GM12878 (cell line): ENCODE measurements around the gene UBE3D. TPM values are rescaled to one million over a fixed set of nuclear protein-coding genes. Genes with fewer than 3 reads are reported as not detected.

ENCODE experiments used
- ATAC-seq: fragments of 200-7000 bp; cut with Tn5 transposase; 3 replicates; pipeline ENCODE4 v1.9.1; 2020; ENCODE audit warnings: mild to moderate bottlenecking, moderate library complexity
- BruUV-seq: library from RNA; stranded (reverse); fragments of 400-500 nt; replicated peaks from 2 replicates; lab custom pipeline; 2021; lab: Mats Ljungman, UMichigan
- CTCF ChIA-PET: fragments of 300-600 bp; sonication (Branson Sonifier 250); formaldehyde crosslinking; extraction: SDS; loops from one replicate; lab custom pipeline; 2021; ENCODE audit warnings: inconsistent platforms; lab: Yijun Ruan, JAX
- POLR2A ChIA-PET: fragments of 350-600 bp; formaldehyde crosslinking; extraction: SDS; loops from one replicate; lab custom pipeline; 2021; ENCODE audit warnings: inconsistent platforms; lab: Charles Lee
- RAD21 ChIA-PET: fragments of 300-600 bp; sonication (Branson Sonifier 250); formaldehyde crosslinking; loops from one replicate; lab custom pipeline; 2023; ENCODE audit warnings: antibody characterized with exemption; ENCODE audit not compliant: unreplicated experiment; lab: Charles Lee
- SMC1A ChIA-PET: fragments of 300-600 bp; sonication (Branson Sonifier 250); formaldehyde crosslinking; loops from one replicate; lab custom pipeline; 2023; ENCODE audit not compliant: unreplicated experiment, uncharacterized antibody; lab: Charles Lee
- DNase-seq: peaks from one replicate; pipeline ENCODE4 v3.0.0-alpha.2; 2011; ENCODE audit warnings: low read depth, low spot score
- FAIRE-seq: peaks from 3 replicates; lab custom pipeline; 2011; peaks lifted over from hg19 to GRCh38; lab: Jason Lieb, UNC
- H2AFZ ChIP-seq: 2 replicates; pipeline ENCODE4 v1.6.0; 2011; ENCODE audit warnings: low read depth, low read length, control low read depth; ENCODE audit not compliant: control insufficient read depth
- H3K27ac ChIP-seq: 2 replicates; pipeline ENCODE4 v1.5.1; 2011; ENCODE audit warnings: control low read depth; ENCODE audit not compliant: control insufficient read depth, insufficient read depth
- H3K27me3 ChIP-seq, 2 experiments: replicated peaks in 1 of 2; 2 replicates each; pipeline versions ENCODE4 v1.6.0 to v1.6.1; 2011; ENCODE audit warnings: low read length in 1 of 2; ENCODE audit not compliant: control insufficient read depth in 2 of 2, insufficient read depth in 2 of 2
- H3K36me3 ChIP-seq, 2 experiments: 2 replicates each; pipeline ENCODE4 v1.5.1; 2011; ENCODE audit warnings: low read length in 1 of 2; ENCODE audit not compliant: control insufficient read depth in 2 of 2, insufficient read depth in 2 of 2
- H3K4me1 ChIP-seq: 2 replicates; pipeline ENCODE4 v1.6.1; 2011; ENCODE audit warnings: mild to moderate bottlenecking, low read length, moderate library complexity, mixed read lengths; ENCODE audit not compliant: control insufficient read depth, insufficient read depth
- H3K4me2 ChIP-seq: 2 replicates; pipeline ENCODE4 v1.6.0; 2011; ENCODE audit warnings: control low read depth; ENCODE audit not compliant: control insufficient read depth, insufficient read depth
- H3K4me3 ChIP-seq: fragments of 200-600 bp; sonication (generic); 2 replicates; pipeline ENCODE4 v1.5.1; 2016
- H3K79me2 ChIP-seq: 2 replicates; pipeline ENCODE4 v1.6.0; 2011; ENCODE audit warnings: low read length; ENCODE audit not compliant: control insufficient read depth, insufficient read depth
- H3K9ac ChIP-seq: 2 replicates; pipeline ENCODE4 v1.8.0; 2011; ENCODE audit warnings: low read length, control low read depth, mixed read lengths; ENCODE audit not compliant: control insufficient read depth, insufficient read depth
- H3K9me3 ChIP-seq: replicated peaks from 3 replicates; pipeline ENCODE4 v1.5.1; 2011; ENCODE audit warnings: mild to moderate bottlenecking, low read length; ENCODE audit not compliant: control insufficient read depth, insufficient read depth
- H4K20me1 ChIP-seq: 2 replicates; pipeline ENCODE4 v1.6.0; 2011; ENCODE audit not compliant: control insufficient read depth, insufficient read depth
- EGR1 ChIP-seq, 2 experiments: IDR thresholded peaks; 1 replicate in 1 of 2; 2 replicates in 1 of 2; pipeline ENCODE4 v1.6.1; 2011 to 2012; ENCODE audit warnings: low read depth in 2 of 2, low read length in 2 of 2, borderline replicate concordance in 1 of 2, mild to moderate bottlenecking in 1 of 2, moderate library complexity in 1 of 2
- MLLT1 ChIP-seq: fragments of 450-650 bp; IDR thresholded peaks from 2 replicates; pipeline ENCODE4 v1.6.1; 2016; ENCODE audit warnings: mild to moderate bottlenecking
- POLR2AphosphoS2 ChIP-seq: IDR thresholded peaks from 2 replicates; pipeline ENCODE4 v1.6.1; 2011; ENCODE audit warnings: low read depth, mild to moderate bottlenecking, low read length, improper control_type of control experiment, moderate library complexity
- POU2F2 ChIP-seq: IDR thresholded peaks from 3 replicates; pipeline ENCODE4 v1.6.1; 2011; ENCODE audit warnings: low read depth, mild to moderate bottlenecking, low read length, borderline replicate concordance
- RELB ChIP-seq: fragments of 450-650 bp; IDR thresholded peaks from 2 replicates; pipeline ENCODE4 v1.6.1; 2017; ENCODE audit warnings: low read depth, mild to moderate bottlenecking, moderate library complexity
- WRNIP1 ChIP-seq: IDR thresholded peaks from 2 replicates; pipeline ENCODE4 v1.6.1; 2011; ENCODE audit warnings: low read depth, low read length, improper control_type of control experiment, borderline replicate concordance
- ZBTB33 ChIP-seq: fragments of 450-650 bp; IDR thresholded peaks from 2 replicates; pipeline ENCODE4 v1.6.1; 2017; ENCODE audit warnings: mild to moderate bottlenecking
- ZNF24 ChIP-seq: fragments of 450-650 bp; IDR thresholded peaks from 2 replicates; pipeline ENCODE4 v1.6.1; 2017; ENCODE audit warnings: antibody characterized with exemption, mild to moderate bottlenecking
- ZNF384 ChIP-seq: IDR thresholded peaks from 2 replicates; pipeline ENCODE4 v1.6.1; 2012; ENCODE audit warnings: low read depth, mild to moderate bottlenecking, low read length, improper control_type of control experiment, borderline replicate concordance
- WGBS: methylation state at CpG from one replicate; pipeline ENCODE4 v1.1.6; 2016; ENCODE audit warnings: low lambda C conversion rate; ENCODE audit not compliant: insufficient replicate concordance, insufficient coverage; ENCODE audit errors: missing lambda C conversion rate; 5-methylcytosine and 5-hydroxymethylcytosine counted together
- in situ Hi-C: fragments of 300-500 bp; cut with MboI; formaldehyde crosslinking; loops from 9 replicates; pipeline ENCODE4 v1.14.3; 2018; ENCODE audit warnings: mixed read lengths
- intact Hi-C: fragments of 100-400 bp; cut with micrococcal nuclease; formaldehyde crosslinking; loops from one replicate; pipeline ENCODE4 v1.14.2; 2022; ENCODE audit not compliant: unreplicated experiment
- polyA plus RNA-seq, 11 experiments: library from polyadenylated mRNA; depleted of rRNA in 4 of 11; unstranded in 6 of 11; stranded (reverse) in 5 of 11; fragments of >200 nt; fragmentation: Nextera tagmentation in 4 of 11; fragmentation: Illumina TruSeq in 1 of 11; extraction: Ambion mirVana in 4 of 11; extraction: Trizol in 1 of 11; gene quantifications; 1 replicate in 1 of 11; 2 replicates in 10 of 11; pipeline versions ENCODE4 v1.2.1 to v1.2.3, GENCODE V29; 2011 to 2016; ENCODE audit warnings: inconsistent platforms in 2 of 11, missing spikeins in 2 of 11, low read depth in 1 of 11
- total RNA-seq, 4 experiments: library from RNA; depleted of rRNA in 3 of 4; stranded (reverse); fragments of >200 nt in 3 of 4; fragmentation: Illumina TruSeq in 1 of 4; extraction: Trizol in 1 of 4; gene quantifications; 2 replicates each; pipeline versions ENCODE4 v1.2.1 to v1.2.3, GENCODE V29; 2013 to 2021

Gene UBE3D
- total and polyA plus RNA-seq, 10 of the 15 experiments (the other 5 are each of a cell fraction or from before 2014, with no cell fraction given), result 4.3 to 9.0 (median 7.5) TPM

GRCh38 chr6:82951935-82952334 lies 113.7 kb downstream of the UBE3D start (continued):
- TF ChIP-seq RELB, result no peak
- TF ChIP-seq, all 136 proteins: peak for 0

GRCh38 chr6:82951389-82951788 lies 114.3 kb downstream of the UBE3D start:
- 7% methylated on average over 1 of the region's 1 CpG for WGBS
- in situ Hi-C loops, result no loop called here
- no peak for FAIRE-seq

More at GRCh38 chr6:82951389-82951788, 114.3 kb downstream of the UBE3D start:
- intact Hi-C loops, result no loop called here
- Histone ChIP-seq H3K9me3 (no peaks in the 10 kb centered on the region), H3K36me3 (no peaks in the 10 kb centered on the region), H3K27me3 (no peaks in the 10 kb centered on the region)
- TF ChIP-seq EGR1 (IDR thresholded peaks at IDR 0.05; ENCODE audit: borderline replicate concordance in 1 of 2, low read depth in 2 of 2, low read length in 2 of 2) (no peak), ZNF24 (no peak), ZBTB33 (no peak), POLR2AphosphoS2 (no peak), POU2F2 (no peak), WRNIP1 (no peak), ZNF384 (no peak), MLLT1 (no peak)
- TF ChIP-seq, all 136 proteins: peak for 0
- H3K9ac ChIP-seq, result no peak overlapping the region
- no peak overlapping the region for H3K27ac ChIP-seq
- H3K4me2 ChIP-seq, result no peak overlapping the region
- H3K4me3 ChIP-seq, result no peak overlapping the region
- ATAC-seq, result no peak
- H3K4me1 ChIP-seq, result peaks cover 11% of the 10 kb centered on the region
- ChIA-PET CTCF (no interaction called here), RAD21 (no interaction called here), SMC1A (no interaction called here), POLR2A (no interaction called here)
- H3K79me2 ChIP-seq, result no peaks in the 10 kb centered on the region
- H4K20me1 ChIP-seq, result no peaks in the 10 kb centered on the region
- no TSS peak for BruUV-seq
- H2AFZ ChIP-seq, result no peak overlapping the region
- no peak for DNase-seq
